Kidney epithelial cell (primary cell): Measurements from ENCODE around the gene SLC5A10. TPM values are rescaled to one million over a fixed set of nuclear protein-coding genes. Genes with fewer than 3 reads are reported as not detected.
"Not testable (repeated sequence)": the region's sequence is repeated elsewhere in the genome, so short reads cannot be mapped to it uniquely, and the experiment has no call there.

Source experiments
- DNase-seq: peaks from one replicate; pipeline ENCODE4 v3.0.0-alpha.2; 2010; ENCODE audit warnings: low read depth
- H3K27me3 ChIP-seq: 2 replicates; pipeline ENCODE4 v1.6.0; 2011; ENCODE audit warnings: low read length; ENCODE audit not compliant: control insufficient read depth, insufficient read depth
- H3K36me3 ChIP-seq: 2 replicates; pipeline ENCODE4 v1.5.1; 2011; ENCODE audit warnings: low read length; ENCODE audit not compliant: control insufficient read depth, insufficient read depth
- H3K4me3 ChIP-seq: 2 replicates; pipeline ENCODE4 v1.5.1; 2011; ENCODE audit warnings: low read depth, mild to moderate bottlenecking, control low read depth, low read length
- total RNA-seq: library from RNA; depleted of rRNA; stranded (reverse); fragments of >200 nt; gene quantifications from 2 replicates; pipeline ENCODE4 v1.2.3, GENCODE V29; 2015

SLC5A10 gene
- total RNA-seq, 1 donor from 2014 or later: not detected

DNA sequence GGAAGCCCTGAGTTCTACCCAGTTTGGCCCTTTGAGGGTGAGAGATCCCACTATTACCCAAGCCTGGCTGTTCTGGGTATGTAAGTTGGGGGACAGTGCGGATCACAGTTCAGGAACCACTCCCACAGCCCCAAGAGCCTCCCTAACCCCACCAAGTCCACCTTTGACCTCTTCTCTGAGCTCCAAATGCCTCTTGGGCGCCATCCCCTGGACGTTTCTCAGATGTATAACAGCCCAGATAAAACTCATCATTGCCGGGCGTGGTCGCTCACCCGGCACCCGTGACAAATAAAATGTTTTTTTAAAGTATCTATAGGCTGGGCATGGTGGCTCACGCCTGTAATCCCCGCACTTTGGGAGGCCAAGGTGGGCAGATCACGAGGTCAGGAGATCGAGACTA, 103.5 kb downstream of the SLC5A10 start:
- not testable (repeated sequence) for H3K36me3 ChIP-seq, H3K27me3 ChIP-seq, DNase-seq, H3K4me3 ChIP-seq

DNA sequence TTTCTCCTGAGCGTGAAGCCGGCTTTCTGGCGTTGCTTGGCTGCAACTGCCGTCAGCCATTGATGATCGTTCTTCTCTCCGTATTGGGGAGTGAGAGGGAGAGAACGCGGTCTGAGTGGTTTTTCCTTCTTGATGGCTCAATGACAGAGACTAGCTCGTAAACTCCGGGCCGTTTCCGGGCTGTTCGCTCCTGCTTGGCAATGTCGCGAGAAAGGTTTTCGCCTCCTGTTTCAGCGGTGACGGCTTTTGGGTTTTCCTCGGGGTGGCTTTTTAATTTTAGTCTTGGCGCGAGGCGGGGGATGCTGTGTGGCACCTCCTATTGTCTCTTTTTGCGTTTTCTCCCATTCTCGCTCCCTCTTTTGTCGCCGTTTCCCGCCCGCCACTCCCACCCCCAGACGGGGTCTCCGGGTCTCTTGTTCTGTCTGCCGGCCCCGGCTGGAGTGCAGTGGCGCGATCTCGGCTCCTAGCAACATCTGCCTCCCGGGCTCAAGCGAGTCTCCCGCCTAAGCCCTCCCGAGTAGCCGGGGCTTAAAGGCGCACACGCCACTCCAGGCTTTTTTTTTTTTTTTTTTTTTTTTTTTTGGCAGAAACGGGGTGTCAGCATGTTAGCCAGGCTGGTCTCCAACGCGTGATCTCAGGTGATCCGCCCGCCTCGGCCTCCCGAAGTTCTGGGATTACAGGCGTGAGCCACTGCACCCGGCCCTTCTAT, 110.2 kb downstream of the SLC5A10 start:
- H3K27me3 ChIP-seq, H3K4me3 ChIP-seq, DNase-seq, H3K36me3 ChIP-seq: not testable (repeated sequence)

DNA sequence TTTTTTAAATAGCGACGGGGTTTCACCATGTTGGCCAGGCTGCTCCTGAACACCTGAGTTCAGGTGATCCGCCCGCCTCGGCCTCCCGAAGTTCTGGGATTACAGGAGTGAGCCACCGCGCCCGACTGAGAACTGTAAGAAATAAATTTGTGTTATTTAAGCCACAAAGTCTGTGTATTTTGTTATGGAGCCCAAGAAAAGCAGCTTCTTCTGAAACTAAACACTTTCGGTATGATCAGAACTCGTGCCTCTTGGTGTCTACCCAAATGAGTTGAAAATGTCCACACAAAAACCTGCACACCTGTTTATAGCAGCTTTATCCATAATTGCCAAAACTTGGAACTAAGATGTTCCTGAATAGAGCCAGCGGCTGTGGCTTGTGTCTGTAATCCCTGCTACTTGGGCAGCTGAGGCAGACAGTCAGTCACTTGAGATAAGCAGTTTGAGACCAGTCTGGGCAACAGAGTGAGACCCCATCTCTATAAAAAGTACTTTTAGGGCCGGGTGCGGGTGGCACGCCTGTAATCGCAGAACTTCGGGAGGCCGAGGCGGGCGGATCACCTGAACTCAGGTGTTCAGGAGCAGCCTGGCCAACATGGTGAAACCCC, 110.9 kb downstream of the SLC5A10 start:
- H3K4me3 ChIP-seq, DNase-seq, H3K36me3 ChIP-seq: not testable (repeated sequence)

DNA sequence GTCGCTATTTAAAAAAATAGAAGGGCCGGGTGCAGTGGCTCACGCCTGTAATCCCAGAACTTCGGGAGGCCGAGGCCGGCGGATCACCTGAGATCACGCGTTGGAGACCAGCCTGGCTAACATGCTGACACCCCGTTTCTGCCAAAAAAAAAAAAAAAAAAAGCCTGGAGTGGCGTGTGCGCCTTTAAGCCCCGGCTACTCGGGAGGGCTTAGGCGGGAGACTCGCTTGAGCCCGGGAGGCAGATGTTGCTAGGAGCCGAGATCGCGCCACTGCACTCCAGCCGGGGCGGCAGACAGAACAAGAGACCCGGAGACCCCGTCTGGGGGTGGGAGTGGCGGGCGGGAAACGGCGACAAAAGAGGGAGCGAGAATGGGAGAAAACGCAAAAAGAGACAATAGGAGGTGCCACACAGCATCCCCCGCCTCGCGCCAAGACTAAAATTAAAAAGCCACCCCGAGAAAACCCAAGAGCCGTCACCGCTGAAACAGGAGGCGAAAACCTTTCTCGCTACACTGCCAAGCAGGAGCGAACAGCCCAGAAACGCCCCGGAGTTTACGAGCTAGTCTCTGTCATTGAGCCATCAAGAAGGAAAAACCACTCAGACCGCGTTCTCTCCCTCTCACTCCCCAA, 111.5 kb downstream of the SLC5A10 start:
- not testable (repeated sequence) for DNase-seq, H3K36me3 ChIP-seq, H3K27me3 ChIP-seq, H3K4me3 ChIP-seq

More for the DNA sequence above, 110.9 kb downstream of the SLC5A10 start:
- not testable (repeated sequence) for H3K27me3 ChIP-seq

DNA sequence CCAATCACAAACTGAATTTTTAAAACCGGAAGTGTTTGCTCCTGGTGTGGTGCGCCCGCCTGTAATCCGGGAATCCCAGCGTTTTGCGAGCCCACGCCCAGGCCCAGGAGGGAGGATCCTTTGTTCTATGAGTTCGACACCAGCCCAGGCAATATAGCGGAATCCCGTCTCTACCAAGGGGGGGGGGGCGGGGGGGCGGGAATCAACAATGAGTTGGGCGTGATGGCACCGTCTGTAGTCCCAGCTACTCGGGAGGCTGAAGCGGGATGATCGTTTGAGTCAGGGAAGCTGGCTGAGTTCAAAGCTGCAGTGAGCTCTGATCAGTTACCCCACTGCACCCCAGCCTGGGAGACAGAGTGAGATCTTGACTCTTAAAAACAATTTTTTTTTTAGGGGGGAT, 112.4 kb downstream of the SLC5A10 start:
- H3K27me3 ChIP-seq, DNase-seq, H3K36me3 ChIP-seq: not testable (repeated sequence)
- peak overlapping the region; percentile 10 for H3K4me3 ChIP-seq

DNA sequence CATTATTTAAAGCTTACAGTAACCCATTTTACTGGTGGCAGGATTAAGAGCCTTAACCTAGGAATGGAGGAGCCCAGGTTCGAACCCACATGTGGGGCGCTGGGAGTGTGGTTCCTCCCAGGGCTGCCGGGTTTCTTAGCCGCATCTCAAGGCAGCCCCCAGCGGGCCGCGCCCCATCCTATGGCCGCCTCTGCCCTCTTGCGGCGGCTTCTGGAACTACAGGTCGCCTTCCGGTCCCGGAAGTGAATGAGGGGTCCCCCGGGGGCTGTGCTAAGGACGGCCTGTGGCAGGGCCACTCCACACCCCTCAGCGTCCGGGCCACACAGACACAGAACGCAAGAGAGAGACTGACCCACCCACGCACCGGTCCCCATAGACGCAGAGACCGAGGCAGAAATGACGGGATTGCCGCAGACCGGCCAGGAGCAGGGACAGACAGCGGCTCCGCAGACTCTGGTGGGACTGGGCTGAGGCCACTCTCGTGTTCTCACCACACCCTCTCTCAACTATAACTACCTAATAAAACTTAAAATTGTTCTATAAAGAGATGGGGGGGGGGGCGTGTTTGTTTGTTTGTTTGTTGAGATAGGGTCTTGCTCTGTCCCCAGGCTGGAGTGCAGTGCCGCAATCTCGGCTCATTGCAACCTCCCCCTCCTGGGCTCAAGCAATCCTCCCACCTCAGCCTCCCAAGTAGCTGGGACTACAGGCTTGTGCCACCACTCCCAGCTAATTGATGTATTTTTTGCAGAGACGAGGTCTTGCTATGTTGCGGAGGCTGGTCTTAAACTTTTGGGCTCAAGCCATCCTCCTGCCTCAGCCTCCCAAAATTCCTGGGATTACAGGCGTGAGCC, 118.6 kb downstream of the SLC5A10 start:
- H3K36me3 ChIP-seq, H3K4me3 ChIP-seq, DNase-seq, H3K27me3 ChIP-seq: not testable (repeated sequence)

Other genes starting within 250 kb of the SLC5A10 start
- gene FBXW10, start 208.1 kb upstream of the SLC5A10 start, total RNA-seq: not detected in 2 replicates
- gene TVP23B, start 171.0 kb upstream of the SLC5A10 start, total RNA-seq: 32.9 and 48.3 TPM in 2 replicates
- 33.2 and 43.0 TPM in 2 replicates for gene PRPSAP2, start 94.0 kb upstream of the SLC5A10 start, total RNA-seq
- gene FAM83G, start 52.6 kb downstream of the SLC5A10 start, total RNA-seq: 48.7 and 60.0 TPM in 2 replicates
- 1.2 and 1.6 TPM in 2 replicates for gene GRAP, start 94.8 kb downstream of the SLC5A10 start, total RNA-seq
- gene GRAPL, start 175.4 kb downstream of the SLC5A10 start, total RNA-seq: not detected in 2 replicates